Caco-2 (cell line): ENCODE results near the gene ZBTB16. TPM values are rescaled to one million over a fixed set of nuclear protein-coding genes. Genes with fewer than 3 reads are reported as not detected.

ENCODE experiments used
- BruUV-seq: library from RNA; stranded (reverse); fragments of 400-500 nt; replicated peaks from 2 replicates; lab custom pipeline; 2021; lab: Mats Ljungman, UMichigan
- CTCF ChIA-PET: fragments of 300-600 bp; sonication (Branson Sonifier 250); formaldehyde crosslinking; loops from one replicate; lab custom pipeline; 2022; ENCODE audit warnings: antibody characterized with exemption; lab: Charles Lee
- POLR2A ChIA-PET: fragments of 300-600 bp; sonication (Branson Sonifier 250); formaldehyde crosslinking; loops from one replicate; lab custom pipeline; 2022; ENCODE audit warnings: antibody characterized with exemption; lab: Charles Lee
- DNase-seq, 2 experiments: peaks; one replicate each; pipeline versions ENCODE4 v3.0.0 to v3.0.0-alpha.2; 2020 to 2022
- H3K27me3 ChIP-seq: replicated peaks from 2 replicates; pipeline ENCODE4 v1.6.0; 2011; ENCODE audit warnings: low read length; ENCODE audit not compliant: control insufficient read depth, insufficient read depth
- H3K36me3 ChIP-seq: 2 replicates; pipeline ENCODE4 v1.5.1; 2011; ENCODE audit warnings: low read length; ENCODE audit not compliant: control insufficient read depth, insufficient read depth
- H3K4me1 ChIP-seq: fragments of 250-450 bp; sonication (Bioruptor Pico); 2 replicates; pipeline ENCODE4 v1.5.1; 2020; ENCODE audit warnings: mild to moderate bottlenecking
- H3K4me3 ChIP-seq: 2 replicates; pipeline ENCODE4 v1.5.1; 2011; ENCODE audit warnings: low read depth, mild to moderate bottlenecking, control low read depth, low read length
- H3K9me3 ChIP-seq: fragments of 250-450 bp; sonication (Bioruptor Pico); 2 replicates; pipeline ENCODE4 v1.5.1; 2020; ENCODE audit warnings: mild to moderate bottlenecking, moderate library complexity
- H3K27ac Mint-ChIP-seq: one replicate; pipeline ENCODE4 v1.8.0; 2022; ENCODE audit warnings: mixed read lengths; ENCODE audit not compliant: unreplicated experiment
- H3K27me3 Mint-ChIP-seq: one replicate; pipeline ENCODE4 v1.8.0; 2022; ENCODE audit warnings: mixed read lengths; ENCODE audit not compliant: insufficient read depth, unreplicated experiment
- H3K36me3 Mint-ChIP-seq: one replicate; pipeline ENCODE4 v1.8.0; 2022; ENCODE audit warnings: mild to moderate bottlenecking, mixed read lengths; ENCODE audit not compliant: insufficient read depth, unreplicated experiment
- H3K4me1 Mint-ChIP-seq: one replicate; pipeline ENCODE4 v1.8.0; 2022; ENCODE audit warnings: low read depth, mixed read lengths; ENCODE audit not compliant: unreplicated experiment
- H3K4me3 Mint-ChIP-seq: one replicate; pipeline ENCODE4 v1.8.0; 2022; ENCODE audit warnings: mild to moderate bottlenecking, moderate library complexity, mixed read lengths; ENCODE audit not compliant: unreplicated experiment
- H3K9me3 Mint-ChIP-seq: one replicate; pipeline ENCODE4 v1.8.0; 2022; ENCODE audit warnings: mixed read lengths; ENCODE audit not compliant: unreplicated experiment
- intact Hi-C: fragments of 100-400 bp; cut with micrococcal nuclease; formaldehyde crosslinking; loops from one replicate; pipeline ENCODE4 v1.10.0; 2022; ENCODE audit not compliant: unreplicated experiment
- total RNA-seq: library from RNA; stranded (reverse); gene quantifications from 2 replicates; pipeline ENCODE4 v1.2.3, GENCODE V29; 2022
- TF ChIP-seq, protein P1 (sequence below), 2 experiments: fragments of 200-600 bp in 1 of 2; IDR thresholded peaks; 1 replicate in 1 of 2; 2 replicates in 1 of 2; pipeline versions ENCODE4 v1.5.1 to v1.8.0; 2011 to 2022; ENCODE audit warnings: antibody characterized with exemption in 1 of 2, control low read depth in 1 of 2, inconsistent platforms in 1 of 2, low read depth in 1 of 2, low read length in 1 of 2, mild to moderate bottlenecking in 1 of 2, moderate library complexity in 1 of 2; ENCODE audit not compliant: insufficient read depth in 1 of 2, severe bottlenecking in 1 of 2, unreplicated experiment in 1 of 2

ZBTB16 gene
- total RNA-seq, 1 experiment from 2014 or later, result 12.7 TPM

DNA sequence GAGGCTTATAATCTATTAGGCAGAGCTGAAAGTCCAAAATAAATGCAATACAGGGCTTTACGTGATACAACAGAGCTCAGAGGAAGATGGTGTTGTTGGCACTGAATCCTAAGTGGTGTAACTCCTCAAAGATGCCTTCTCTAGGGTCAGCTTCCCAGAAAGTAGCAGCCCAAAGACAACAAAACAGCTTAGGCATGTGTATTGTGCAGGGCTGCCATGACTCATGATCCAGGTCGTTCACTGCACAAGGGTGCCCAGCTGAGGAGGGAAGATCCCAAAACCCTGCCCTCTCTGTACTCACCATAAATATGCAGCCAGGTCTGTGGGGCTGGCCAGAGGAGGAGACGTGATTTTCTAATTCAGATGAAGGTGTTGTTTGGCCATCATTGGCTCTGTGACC is 177.3 kb downstream of the ZBTB16 start:
- Mint-ChIP-seq H3K27ac (no peak overlapping the region), H3K27me3 (no peaks in the 10 kb centered on the region), H3K4me1 (peaks cover 9% of the 10 kb centered on the region), H3K4me3 (no peak overlapping the region), H3K9me3 (peaks cover 11% of the 10 kb centered on the region), H3K36me3 (no peaks in the 10 kb centered on the region)
- ChIA-PET CTCF (interaction anchor here (0.6 kb wide), 1 partner anchor 19 kb away, joined by 3 read pairs; no protein-coding TSS in a partner anchor), POLR2A (no interaction called here)
- no peak for DNase-seq
- no TSS peak for BruUV-seq
- Histone ChIP-seq H3K27me3 (no peaks in the 10 kb centered on the region), H3K9me3 (no peaks in the 10 kb centered on the region), H3K36me3 (no peaks in the 10 kb centered on the region), H3K4me1 (no peaks in the 10 kb centered on the region), H3K4me3 (no peak overlapping the region)
- TF ChIP-seq, protein P1, sequence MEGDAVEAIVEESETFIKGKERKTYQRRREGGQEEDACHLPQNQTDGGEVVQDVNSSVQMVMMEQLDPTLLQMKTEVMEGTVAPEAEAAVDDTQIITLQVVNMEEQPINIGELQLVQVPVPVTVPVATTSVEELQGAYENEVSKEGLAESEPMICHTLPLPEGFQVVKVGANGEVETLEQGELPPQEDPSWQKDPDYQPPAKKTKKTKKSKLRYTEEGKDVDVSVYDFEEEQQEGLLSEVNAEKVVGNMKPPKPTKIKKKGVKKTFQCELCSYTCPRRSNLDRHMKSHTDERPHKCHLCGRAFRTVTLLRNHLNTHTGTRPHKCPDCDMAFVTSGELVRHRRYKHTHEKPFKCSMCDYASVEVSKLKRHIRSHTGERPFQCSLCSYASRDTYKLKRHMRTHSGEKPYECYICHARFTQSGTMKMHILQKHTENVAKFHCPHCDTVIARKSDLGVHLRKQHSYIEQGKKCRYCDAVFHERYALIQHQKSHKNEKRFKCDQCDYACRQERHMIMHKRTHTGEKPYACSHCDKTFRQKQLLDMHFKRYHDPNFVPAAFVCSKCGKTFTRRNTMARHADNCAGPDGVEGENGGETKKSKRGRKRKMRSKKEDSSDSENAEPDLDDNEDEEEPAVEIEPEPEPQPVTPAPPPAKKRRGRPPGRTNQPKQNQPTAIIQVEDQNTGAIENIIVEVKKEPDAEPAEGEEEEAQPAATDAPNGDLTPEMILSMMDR (IDR thresholded peaks at IDR 0.05; ENCODE audit: insufficient read depth in 1 of 2, low read depth in 1 of 2, low read length in 1 of 2, severe bottlenecking in 1 of 2, unreplicated experiment in 1 of 2), result no peak
- intact Hi-C loops, result no loop called here

DNA sequence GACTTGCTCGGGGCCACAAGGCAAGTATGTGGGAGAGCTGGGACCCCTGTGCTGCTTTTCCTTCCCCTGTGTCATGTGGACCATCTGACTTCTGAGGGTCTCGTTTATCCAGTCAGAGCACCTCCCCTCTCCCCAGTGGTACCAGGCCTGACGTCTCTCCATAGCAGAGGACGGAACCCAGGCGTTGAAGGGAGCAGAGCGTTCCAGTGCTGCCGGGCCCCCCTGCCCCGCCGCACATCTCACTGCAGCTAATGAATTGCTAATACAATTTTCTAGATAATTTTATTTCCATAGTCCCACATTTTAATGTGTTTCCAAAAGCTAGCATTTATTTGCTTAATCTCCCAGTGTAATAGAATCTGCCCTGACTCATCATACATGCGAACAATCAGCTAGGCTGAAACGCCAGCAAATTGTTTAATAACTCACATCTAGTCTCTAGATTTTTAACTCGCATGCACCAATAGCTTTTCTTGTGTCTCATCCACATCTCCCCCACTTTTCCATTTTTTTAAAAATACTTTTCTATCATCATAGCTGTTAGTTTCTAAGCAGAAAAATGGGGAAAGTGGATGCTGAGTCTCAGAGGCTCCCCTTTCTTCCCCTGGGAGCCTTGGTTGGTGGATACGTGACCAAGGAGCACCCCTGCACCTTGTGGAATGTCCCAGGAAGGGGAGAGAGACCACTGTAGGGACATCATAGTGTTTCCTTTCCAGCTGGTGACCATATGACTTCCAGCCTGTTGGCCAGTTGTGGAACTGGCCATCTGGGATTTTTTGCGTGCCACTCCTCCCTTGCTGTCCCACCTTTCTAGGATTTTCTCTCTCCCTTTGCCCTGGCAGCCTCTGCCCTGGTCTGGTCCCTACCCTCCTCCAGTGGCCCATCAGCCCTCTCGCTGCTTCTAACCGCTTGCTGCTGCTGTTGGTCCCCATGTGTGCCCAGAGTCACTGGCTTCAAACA is 178.1 kb downstream of the ZBTB16 start:
- Mint-ChIP-seq H3K27me3 (no peaks in the 10 kb centered on the region), H3K36me3 (no peaks in the 10 kb centered on the region), H3K27ac (no peak overlapping the region), H3K4me3 (no peak overlapping the region), H3K4me1 (peaks cover 9% of the 10 kb centered on the region), H3K9me3 (peaks cover 11% of the 10 kb centered on the region)
- intact Hi-C loops, result no loop called here
- TF ChIP-seq, protein P1 (IDR thresholded peaks at IDR 0.05; ENCODE audit: insufficient read depth in 1 of 2, low read depth in 1 of 2, low read length in 1 of 2, severe bottlenecking in 1 of 2, unreplicated experiment in 1 of 2), result no peak
- no peaks in the 10 kb centered on the region for H3K27me3 ChIP-seq
- POLR2A ChIA-PET, result no interaction called here
- no TSS peak for BruUV-seq
- no peak for DNase-seq
- H3K4me3 ChIP-seq, result no peak overlapping the region
- no peaks in the 10 kb centered on the region for H3K4me1 ChIP-seq
- H3K9me3 ChIP-seq, result no peaks in the 10 kb centered on the region
- H3K36me3 ChIP-seq, result no peaks in the 10 kb centered on the region
- CTCF ChIA-PET, result no interaction called here

DNA sequence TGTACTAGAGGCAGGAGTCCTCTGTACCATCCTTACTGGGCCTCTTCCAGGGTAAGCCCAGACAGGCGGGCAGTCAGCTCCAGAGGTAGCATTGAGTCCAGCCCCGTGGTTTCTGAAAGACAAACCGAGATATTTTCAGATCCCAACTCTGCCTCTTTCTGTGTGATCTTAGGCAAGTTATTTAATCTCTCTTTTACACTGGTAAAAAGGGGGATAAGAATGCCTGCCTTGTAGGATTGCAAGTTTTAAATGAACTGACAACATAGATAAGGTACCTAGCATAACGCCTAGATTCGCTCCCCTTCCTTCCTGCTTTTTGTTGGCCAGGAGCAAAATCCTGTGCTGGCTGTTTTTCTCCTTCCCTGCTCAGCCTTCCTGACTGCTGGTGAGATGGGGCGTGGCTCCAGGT is 180.2 kb downstream of the ZBTB16 start:
- Histone ChIP-seq H3K4me3 (no peak overlapping the region), H3K9me3 (no peaks in the 10 kb centered on the region), H3K27me3 (no peaks in the 10 kb centered on the region), H3K4me1 (no peaks in the 10 kb centered on the region), H3K36me3 (no peaks in the 10 kb centered on the region)
- ChIA-PET CTCF (interaction anchor here (0.6 kb wide), 1 partner anchor 22 kb away, joined by 3 read pairs; no protein-coding TSS in a partner anchor), POLR2A (no interaction called here)
- Mint-ChIP-seq H3K9me3 (peaks cover 11% of the 10 kb centered on the region), H3K4me1 (no peaks in the 10 kb centered on the region), H3K36me3 (no peaks in the 10 kb centered on the region), H3K4me3 (no peak overlapping the region), H3K27ac (no peak overlapping the region), H3K27me3 (no peaks in the 10 kb centered on the region)
- no peak for DNase-seq
- no TSS peak for BruUV-seq
- intact Hi-C loops, result no loop called here
- TF ChIP-seq, protein P1 (IDR thresholded peaks at IDR 0.05; ENCODE audit: insufficient read depth in 1 of 2, low read depth in 1 of 2, low read length in 1 of 2, severe bottlenecking in 1 of 2, unreplicated experiment in 1 of 2), result no peak
